Ureter (tissue), 1 donor: ENCODE data around the gene CNTLN. TPM values are rescaled to one million over a fixed set of nuclear protein-coding genes. Genes with fewer than 3 reads are reported as not detected.

Experiments
- DNase-seq: peaks from one replicate; pipeline ENCODE4 v3.0.0-alpha.2; 2020; ENCODE audit warnings: low spot score
- total RNA-seq: library from RNA; stranded (reverse); gene quantifications from one replicate; pipeline ENCODE4 v1.2.4, GENCODE V29; 2023
- donor health status: DM: yes; HTN: yes; CAD: no.

The CNTLN gene, protein sequence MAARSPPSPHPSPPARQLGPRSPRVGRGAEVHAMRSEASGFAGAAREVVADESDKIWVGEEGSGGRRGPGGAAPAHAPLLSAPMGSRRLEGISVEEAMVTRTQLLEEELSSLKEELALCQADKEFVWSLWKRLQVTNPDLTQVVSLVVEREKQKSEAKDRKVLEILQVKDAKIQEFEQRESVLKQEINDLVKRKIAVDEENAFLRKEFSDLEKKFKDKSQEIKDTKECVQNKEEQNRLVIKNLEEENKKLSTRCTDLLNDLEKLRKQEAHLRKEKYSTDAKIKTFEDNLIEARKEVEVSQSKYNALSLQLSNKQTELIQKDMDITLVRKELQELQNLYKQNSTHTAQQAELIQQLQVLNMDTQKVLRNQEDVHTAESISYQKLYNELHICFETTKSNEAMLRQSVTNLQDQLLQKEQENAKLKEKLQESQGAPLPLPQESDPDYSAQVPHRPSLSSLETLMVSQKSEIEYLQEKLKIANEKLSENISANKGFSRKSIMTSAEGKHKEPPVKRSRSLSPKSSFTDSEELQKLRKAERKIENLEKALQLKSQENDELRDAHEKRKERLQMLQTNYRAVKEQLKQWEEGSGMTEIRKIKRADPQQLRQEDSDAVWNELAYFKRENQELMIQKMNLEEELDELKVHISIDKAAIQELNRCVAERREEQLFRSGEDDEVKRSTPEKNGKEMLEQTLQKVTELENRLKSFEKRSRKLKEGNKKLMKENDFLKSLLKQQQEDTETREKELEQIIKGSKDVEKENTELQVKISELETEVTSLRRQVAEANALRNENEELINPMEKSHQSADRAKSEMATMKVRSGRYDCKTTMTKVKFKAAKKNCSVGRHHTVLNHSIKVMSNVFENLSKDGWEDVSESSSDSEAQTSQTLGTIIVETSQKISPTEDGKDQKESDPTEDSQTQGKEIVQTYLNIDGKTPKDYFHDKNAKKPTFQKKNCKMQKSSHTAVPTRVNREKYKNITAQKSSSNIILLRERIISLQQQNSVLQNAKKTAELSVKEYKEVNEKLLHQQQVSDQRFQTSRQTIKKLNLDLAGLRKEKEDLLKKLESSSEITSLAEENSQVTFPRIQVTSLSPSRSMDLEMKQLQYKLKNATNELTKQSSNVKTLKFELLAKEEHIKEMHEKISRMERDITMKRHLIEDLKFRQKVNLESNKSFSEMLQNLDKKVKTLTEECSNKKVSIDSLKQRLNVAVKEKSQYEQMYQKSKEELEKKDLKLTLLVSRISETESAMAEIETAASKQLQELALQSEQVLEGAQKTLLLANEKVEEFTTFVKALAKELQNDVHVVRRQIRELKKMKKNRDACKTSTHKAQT (N-terminal part only)
- total RNA-seq, result 10.6 TPM

GRCh38 chr9:17134396-17135294 is at the start of gene CNTLN:
Gene CNTLN, plus strand, starts transcription at chr9:17135040. Its CDS starts 26 bp downstream, at chr9:17135066.
- peak; percentile 96 for DNase-seq

DNA sequence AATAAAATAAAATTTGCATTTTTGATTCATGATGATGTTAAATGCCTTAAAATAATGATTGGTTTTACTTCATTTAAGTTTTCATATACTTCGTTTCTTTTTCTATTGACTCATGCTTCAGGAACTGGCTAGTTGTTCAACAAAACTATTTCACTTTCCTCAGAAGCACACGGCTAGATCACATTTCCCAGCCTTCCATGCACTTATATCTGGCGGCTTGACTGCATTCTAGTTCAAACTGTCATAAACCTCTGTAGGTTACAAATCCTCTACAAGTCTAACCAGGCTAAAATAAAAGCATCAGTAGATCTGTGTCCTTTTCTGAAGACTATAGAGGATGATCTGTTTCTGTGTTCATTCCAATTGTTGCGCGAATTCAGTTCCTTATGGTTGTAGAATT is 46.3 kb upstream of the CNTLN start:
- DNase-seq, result no peak

GRCh38 chr9:17090041-17090440 is 44.8 kb upstream of the CNTLN start:
- no peak for DNase-seq

- DNase-seq, result no peak
Observed at GRCh38 chr9:17116400-17116837, 18.4 kb upstream of the CNTLN start.

- no peak for DNase-seq
Observed at GRCh38 chr9:17117372-17117771, 17.5 kb upstream of the CNTLN start.

- no peak for DNase-seq
Observed at GRCh38 chr9:17120203-17120602, 14.6 kb upstream of the CNTLN start.

DNA sequence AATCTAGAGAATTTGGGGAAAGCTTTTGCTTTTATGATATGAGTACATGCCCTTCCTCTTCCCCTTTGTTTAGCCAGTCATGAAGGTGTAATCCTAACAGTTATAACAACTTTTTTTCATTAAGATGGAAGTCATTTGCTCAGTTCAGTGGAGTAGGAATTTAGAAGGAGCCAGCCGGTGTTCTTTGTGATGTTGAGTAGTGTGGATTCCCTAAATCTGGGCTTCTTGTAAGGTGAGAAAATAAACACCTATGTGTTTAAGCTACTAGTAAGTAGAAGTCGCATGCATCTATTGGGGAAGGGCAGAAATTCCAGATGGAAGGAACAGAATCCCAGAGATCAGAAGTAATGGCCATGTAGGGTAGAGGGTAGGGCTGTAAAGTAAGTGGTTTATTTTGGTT is 13.6 kb upstream of the CNTLN start:
- DNase-seq, result no peak

- no peak for DNase-seq
Observed at GRCh38 chr9:17130291-17130690, 4.5 kb upstream of the CNTLN start.

DNA sequence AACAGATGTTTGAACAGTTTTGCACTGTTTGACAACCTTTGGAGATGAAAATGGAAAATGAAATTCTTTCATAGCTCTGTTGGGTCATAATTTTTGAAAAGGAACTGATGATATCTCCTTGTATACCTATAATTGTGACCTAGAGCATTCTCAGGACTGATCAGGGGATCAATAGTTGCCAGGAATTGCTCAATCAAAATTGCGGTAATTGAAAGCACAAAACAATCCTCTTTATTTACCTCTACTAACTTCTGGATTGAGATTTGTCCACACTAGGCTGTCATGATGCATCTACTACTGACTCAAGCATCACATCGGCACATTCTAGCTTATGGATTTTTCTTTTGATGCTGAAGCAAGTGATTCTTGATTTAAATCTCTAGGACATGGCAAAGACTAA is 4.1 kb upstream of the CNTLN start:
- DNase-seq, result no peak

DNA sequence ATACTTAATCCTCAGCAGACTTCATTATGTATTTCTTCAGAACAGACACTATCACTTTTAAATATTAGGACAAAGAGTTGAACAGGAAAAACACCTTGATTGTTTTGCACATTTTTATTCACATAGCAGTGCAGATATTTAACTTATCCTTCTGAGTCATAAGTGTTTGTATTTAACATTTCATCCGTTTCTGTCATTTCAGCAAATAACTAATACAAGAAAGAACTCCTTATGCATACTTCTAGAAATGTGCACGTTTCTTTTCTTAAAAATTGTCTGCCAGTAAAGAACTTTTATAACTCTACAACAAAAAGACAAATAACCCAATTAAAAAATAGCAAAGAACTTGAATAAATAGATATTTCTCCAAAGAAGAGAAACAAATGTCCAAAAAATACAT is 3.3 kb upstream of the CNTLN start:
- DNase-seq, result no peak

DNA sequence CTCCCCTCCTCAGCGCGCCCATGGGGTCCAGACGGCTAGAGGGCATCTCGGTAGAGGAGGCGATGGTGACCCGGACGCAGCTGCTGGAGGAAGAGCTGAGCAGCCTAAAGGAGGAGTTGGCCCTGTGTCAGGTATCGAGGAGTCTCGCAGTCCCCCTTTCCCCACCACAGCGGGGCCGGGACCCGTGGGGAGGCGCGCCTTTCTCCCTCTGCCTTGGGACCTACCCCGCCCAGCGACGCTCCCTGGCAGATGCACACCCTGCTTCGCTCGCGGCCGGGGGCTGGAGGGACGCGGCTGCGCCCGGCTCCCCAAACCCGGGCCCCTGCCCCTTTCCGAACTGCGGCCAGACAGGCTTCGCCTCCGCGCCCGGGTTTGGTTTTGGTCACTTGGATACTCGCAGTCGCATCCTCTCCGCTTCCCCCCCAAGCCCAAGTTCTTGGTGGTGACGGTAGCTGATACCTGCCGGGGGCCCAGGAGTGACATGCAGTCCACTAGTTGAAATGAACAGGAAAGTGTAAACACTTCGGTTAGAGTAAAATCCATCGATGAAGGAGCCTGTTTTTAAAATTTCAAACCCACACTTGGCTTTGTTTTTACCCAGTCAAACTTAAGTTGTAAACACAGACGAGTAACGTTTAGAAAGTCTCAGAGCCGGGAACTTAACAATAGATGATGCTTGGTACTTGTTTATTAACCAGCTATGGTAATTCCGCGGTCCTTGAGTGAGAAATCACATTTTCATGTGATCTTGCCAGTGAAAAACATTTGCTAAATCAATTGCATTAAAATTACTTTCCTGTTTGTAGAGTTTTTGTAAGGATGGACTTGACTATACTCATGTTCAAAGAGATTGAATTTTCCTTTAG is 688 bp downstream of the CNTLN start:
- DNase-seq, result peak; percentile 51

- DNase-seq, result no peak
Observed at GRCh38 chr9:17137566-17137965, 2.7 kb downstream of the CNTLN start.

DNA sequence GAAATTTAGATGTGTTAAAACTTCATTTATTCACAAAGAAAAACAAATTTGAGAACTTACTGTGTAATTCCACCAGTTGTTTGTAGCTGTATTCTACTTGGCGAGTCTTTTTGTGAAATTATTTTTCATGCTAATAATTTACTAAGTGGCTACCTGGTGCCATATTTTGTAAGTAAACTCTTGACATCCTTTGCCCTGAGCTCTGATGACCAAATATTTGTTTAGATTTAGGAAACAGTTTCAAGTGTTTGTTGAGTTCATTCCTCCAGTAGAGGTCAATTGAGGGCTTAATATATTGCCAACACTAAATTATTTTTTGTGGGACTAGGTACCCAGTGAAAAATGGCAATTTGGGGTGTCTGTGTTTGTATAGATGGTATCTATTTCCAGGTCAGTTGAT is 3.7 kb downstream of the CNTLN start:
- DNase-seq, result no peak

DNA sequence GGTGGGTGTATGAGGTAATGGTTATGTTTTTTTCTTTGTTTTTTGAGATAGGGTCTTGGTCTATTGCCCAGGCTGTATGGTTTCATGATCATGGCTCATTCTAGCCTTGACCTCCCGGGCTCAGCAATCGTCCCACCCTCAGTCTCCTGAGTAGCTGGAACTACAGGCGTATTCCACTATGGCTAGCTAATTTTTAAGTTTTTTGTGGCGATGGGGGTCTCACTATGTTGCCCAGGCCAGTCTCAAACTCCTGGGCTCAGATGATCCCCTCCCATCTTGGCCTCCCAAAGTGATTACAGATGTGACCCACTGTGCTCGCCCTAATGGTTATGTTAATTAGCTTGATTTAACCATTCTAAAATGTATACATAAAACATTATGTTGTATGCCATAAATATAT is 5.6 kb downstream of the CNTLN start:
- no peak for DNase-seq

DNA sequence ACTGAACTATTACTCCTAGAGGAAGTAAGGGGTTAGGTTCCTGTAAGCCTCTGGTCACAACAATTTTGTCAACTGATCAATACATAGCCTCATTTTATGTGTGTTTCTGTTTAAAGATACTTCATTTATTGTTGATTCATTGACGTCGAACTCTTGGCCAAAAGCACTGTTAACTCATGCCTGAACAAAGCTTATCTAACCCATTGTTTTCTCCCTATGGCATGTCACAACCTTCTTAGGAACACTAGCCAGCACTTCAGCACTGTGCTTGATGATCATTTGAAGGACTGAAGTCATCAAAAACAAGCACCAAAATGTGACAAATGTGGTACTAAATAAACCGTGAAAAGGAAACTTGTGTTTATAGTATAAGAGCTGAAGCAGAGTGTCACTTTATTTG is 13.5 kb downstream of the CNTLN start:
- DNase-seq, result no peak

GRCh38 chr9:17159469-17159868 is 24.6 kb downstream of the CNTLN start:
- no peak for DNase-seq

DNA sequence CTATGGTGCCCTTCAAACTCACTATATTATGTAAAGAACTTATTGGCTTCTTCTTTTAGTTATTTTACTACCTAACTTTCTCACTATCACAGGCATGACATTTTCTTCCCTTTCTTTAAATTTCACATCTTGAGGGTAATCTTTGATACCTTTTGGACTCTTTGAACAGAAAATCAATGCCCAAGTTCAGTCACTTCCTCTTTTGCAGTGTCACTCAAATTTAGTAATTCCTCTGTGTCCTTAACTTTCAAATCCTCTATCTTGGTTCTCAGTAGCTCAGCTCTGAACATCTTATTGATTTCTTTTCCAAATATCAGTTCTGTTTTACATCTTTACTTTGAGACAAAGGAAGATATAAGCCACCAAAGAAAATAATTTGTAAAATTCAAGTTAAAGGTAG is 25.5 kb downstream of the CNTLN start:
- DNase-seq, result no peak

- DNase-seq, result no peak
Observed at GRCh38 chr9:17165764-17166163, 30.9 kb downstream of the CNTLN start.

DNA sequence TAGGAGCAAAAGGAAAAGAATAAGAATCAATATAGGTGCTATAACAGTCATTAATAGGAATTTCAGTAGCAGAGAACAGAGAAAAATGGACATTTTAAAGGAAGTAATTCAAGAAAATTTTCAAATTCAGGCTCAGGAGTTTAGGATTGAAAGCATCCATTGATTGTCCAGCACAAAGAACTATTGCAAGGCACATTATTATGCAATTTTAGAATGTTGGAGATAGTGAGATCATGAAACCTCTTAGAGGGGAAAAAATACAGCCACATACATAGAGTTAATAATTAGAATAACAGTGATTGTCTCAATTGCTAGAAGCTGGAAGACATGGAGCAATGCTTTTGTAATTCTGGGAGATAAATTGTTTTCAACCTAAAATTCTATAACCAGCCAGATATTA is 31.5 kb downstream of the CNTLN start:
- DNase-seq, result no peak
